Stimulated activated CD8-positive, alpha-beta memory T cell treated with anti-CD3 and anti-CD28 coated beads, Interleukin-12 subunit alpha, Interleukin-12 subunit beta, amount 100 ng/mL, for 1 hour (primary cell): Measurements from ENCODE around the gene FAM167B.

ENCODE experiments used
- DNase-seq: peaks from one replicate; pipeline ENCODE4 v3.0.0-alpha.2; 2020; ENCODE audit warnings: low read depth

FAM167B gene

GRCh38 chr1:32223683-32224082 is 23.3 kb upstream of the FAM167B start:
- no peak for DNase-seq

- DNase-seq = no peak
Observed at GRCh38 chr1:32224285-32224684, 22.7 kb upstream of the FAM167B start.

- DNase-seq = no peak
Observed at GRCh38 chr1:32228771-32229170, 18.3 kb upstream of the FAM167B start.

GRCh38 chr1:32231843-32232432 is 15.1 kb upstream of the FAM167B start:
- no peak for DNase-seq

- no peak for DNase-seq
Observed at GRCh38 chr1:32232558-32233304, 14.3 kb upstream of the FAM167B start.

- no peak for DNase-seq
Observed at GRCh38 chr1:32234792-32235191, 12.2 kb upstream of the FAM167B start.

- no peak for DNase-seq
Observed at GRCh38 chr1:32239337-32239736, 7.7 kb upstream of the FAM167B start.

GRCh38 chr1:32239790-32240139 is 7.3 kb upstream of the FAM167B start:
- DNase-seq = no peak

- DNase-seq = no peak
Observed at GRCh38 chr1:32240140-32240951, 6.7 kb upstream of the FAM167B start.

GRCh38 chr1:32241001-32241763 is 5.8 kb upstream of the FAM167B start:
- DNase-seq = no peak

GRCh38 chr1:32242341-32242851 is 4.6 kb upstream of the FAM167B start:
- DNase-seq = no peak

GRCh38 chr1:32247452-32247851 is 430 bp downstream of the FAM167B start:
- DNase-seq = no peak

GRCh38 chr1:32247983-32248889 is 1.2 kb downstream of the FAM167B start:
- peak; percentile 62 for DNase-seq

- peak; percentile 69 for DNase-seq
Observed at GRCh38 chr1:32249831-32250525, 3.0 kb downstream of the FAM167B start.

- no peak for DNase-seq
Observed at GRCh38 chr1:32250893-32251716, 4.1 kb downstream of the FAM167B start, which contains the start of gene LCK. Gene LCK, plus strand, starts transcription at chr1:32251265. Its CDS starts 23,065 bp downstream, at chr1:32274330.

GRCh38 chr1:32255072-32256071 is 8.3 kb downstream of the FAM167B start:
- no peak for DNase-seq

GRCh38 chr1:32256473-32257226 is 9.6 kb downstream of the FAM167B start:
- DNase-seq = no peak

GRCh38 chr1:32257227-32257508 is 10.1 kb downstream of the FAM167B start:
- DNase-seq = no peak
